HG03457 (cell line): ENCODE measurements around the gene EXOC2.

ENCODE experiments used
- ATAC-seq: cut with Tn5 transposase; IDR thresholded peaks from one replicate; pipeline ENCODE4 v1.9.1; 2021; ENCODE audit warnings: moderate number of reproducible peaks; ENCODE audit not compliant: unreplicated experiment

EXOC2 gene

DNA sequence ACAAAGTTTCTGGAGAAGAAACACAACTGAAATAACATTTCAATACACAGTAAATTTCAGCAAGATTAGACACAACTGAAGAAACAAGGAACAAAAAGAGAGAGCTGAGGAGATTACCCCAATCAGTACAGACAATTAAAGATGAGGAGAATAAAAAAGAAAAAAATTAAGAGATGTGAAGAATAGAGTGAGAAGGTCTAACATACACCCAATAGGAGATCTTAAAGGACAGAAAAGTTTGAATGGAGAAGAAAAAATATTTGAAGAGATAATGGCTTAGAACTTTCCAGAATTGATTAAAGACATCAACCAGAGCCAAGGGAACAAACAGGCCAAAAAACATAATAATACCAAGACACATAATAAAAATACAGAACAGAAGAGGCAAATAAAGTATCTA, 152.4 kb downstream of the EXOC2 start:
- ATAC-seq, result no peak

DNA sequence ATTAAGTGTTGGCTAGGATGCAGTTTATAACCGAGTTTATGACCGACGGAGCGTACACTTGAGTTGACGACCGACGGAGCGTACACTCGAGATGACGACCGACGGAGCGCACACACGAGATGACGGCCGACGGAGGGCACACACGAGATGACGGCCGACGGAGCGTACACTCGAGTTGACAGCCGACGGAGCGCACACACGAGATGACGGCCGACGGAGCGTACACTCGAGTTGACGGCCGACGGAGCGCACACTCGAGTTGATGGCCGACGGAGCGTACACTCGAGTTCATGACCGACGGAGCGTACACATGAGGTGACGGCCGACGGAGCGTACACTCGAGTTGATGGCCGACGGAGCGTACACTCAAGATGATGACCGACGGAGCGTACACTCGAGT, 155.8 kb downstream of the EXOC2 start:
- ATAC-seq, result no peak

- ATAC-seq, result no peak
Measured at GRCh38 chr6:530425-530824, 162.5 kb downstream of the EXOC2 start.

- no peak for ATAC-seq
Measured at GRCh38 chr6:528989-529388, 163.9 kb downstream of the EXOC2 start.

- no peak for ATAC-seq
Measured at GRCh38 chr6:527989-528673, 164.8 kb downstream of the EXOC2 start.

DNA sequence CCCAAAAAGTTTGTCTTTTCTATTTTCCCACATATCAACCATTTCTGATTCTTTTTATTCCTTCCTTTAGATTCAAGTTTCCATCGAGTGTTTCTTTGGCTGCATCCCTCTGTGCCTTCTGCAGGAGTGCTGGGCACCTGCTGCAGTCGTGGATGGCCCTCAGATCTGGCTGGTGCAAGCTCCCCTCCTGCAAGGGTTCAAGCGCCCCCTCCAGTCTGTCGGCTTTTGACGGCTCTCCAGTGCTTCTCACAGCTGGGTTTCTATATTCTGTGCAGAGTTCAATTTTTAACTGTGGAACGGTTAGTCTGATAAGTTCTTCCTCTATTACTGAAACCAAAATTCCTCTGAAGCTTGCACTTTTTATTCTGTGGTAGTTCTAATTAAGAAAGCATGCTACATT, 168.1 kb downstream of the EXOC2 start:
- ATAC-seq, result no peak

DNA sequence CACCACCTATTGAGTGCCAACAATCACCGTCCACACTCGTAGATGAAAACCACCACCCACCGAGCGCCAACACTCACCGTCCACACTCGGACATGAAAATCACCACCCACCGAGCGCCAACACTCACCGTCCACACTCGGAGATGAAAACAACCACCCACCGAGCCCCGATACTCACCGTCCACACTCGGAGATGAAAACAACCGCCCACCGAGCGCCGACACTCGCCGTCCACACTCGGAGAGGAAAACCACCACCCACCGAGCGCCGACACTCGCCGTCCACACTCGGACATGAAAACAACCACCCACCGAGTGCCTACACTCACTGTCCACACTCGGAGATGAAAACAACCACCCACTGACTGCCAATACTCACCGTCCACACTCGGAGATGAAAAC, 172.1 kb downstream of the EXOC2 start:
- no peak for ATAC-seq

- no peak for ATAC-seq
Measured at GRCh38 chr6:518218-518617, 174.7 kb downstream of the EXOC2 start.

DNA sequence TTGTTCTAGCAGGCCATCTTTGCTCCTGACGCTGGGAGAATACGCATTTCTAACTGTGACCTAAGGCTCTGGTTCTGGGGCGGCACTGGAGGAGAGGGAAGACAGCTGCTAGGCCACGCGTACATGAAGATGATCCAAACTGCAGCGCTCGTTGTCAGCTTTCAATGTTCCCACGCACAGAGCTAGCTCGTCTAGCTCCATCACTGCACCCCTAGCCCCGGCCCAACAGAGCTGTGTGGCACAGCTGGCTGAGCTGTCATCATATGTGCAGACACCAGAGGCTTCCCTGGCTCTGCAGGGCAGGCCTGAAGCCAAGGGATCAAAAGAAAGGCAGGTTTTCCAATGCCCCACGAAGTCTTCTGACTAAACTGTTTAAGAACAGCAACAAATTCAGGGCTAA, 176.7 kb downstream of the EXOC2 start:
- ATAC-seq, result no peak

- ATAC-seq, result no peak
Measured at GRCh38 chr6:515267-515666, 177.7 kb downstream of the EXOC2 start.

- ATAC-seq, result no peak
Measured at GRCh38 chr6:514396-514978, 178.5 kb downstream of the EXOC2 start.

GRCh38 chr6:513961-514360, 179.0 kb downstream of the EXOC2 start:
- no peak for ATAC-seq

GRCh38 chr6:513058-513457, 179.9 kb downstream of the EXOC2 start:
- ATAC-seq, result no peak

- ATAC-seq, result no peak
Measured at GRCh38 chr6:511488-512137, 181.3 kb downstream of the EXOC2 start.

DNA sequence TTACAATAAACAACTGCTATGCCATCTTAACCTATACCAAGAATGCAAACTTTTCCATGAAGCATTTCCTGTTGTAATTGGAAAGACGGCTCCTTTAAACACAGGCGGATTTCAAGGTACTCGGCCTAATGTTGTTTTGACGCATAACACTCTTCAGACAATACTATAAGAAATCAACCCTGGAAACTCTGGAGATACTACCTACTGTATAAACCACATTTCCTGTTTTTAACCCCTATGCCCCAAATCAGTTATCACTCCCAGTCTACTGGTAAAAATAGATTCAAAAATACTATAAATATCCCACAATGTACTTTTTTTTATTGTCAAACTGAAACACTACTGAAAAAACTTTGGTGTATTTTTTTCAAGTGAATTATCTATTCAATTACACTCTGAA, 183.3 kb downstream of the EXOC2 start:
- no peak for ATAC-seq

DNA sequence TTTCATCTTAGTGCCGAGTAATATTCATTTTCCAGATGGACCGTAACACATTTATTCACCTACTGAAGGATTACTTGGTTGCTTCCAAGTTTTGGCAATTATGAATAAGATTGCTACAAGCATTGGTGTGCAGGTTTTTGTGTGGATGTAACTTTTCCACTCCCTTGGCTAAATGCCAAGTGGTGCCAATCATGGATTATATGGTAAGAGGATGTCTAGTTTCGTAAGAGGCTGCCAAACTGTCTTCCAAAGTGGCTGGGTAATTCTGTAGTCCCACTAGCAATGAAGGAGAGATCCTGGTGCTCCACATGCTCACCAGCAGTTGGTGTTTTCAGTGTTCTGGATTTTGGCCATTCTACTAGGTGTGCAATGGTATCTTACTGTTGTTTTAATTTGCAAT, 184.3 kb downstream of the EXOC2 start:
- ATAC-seq, result no peak

- no peak for ATAC-seq
Measured at GRCh38 chr6:508006-508405, 184.9 kb downstream of the EXOC2 start.

GRCh38 chr6:506920-507622, 185.9 kb downstream of the EXOC2 start:
- ATAC-seq, result no peak

- no peak for ATAC-seq
Measured at GRCh38 chr6:506508-506907, 186.4 kb downstream of the EXOC2 start.

- ATAC-seq, result no peak
Measured at GRCh38 chr6:505374-505773, 187.6 kb downstream of the EXOC2 start.

GRCh38 chr6:504446-504980, 188.4 kb downstream of the EXOC2 start:
- ATAC-seq, result no peak
